MM.1S (cell line): ENCODE data around the gene ADAM19.

ENCODE experiments used
- DNase-seq: peaks from one replicate; pipeline ENCODE4 v3.0.0-alpha.2; 2015
- H2AFZ ChIP-seq: fragments of 300-600 bp; sonication (generic); 2 replicates; pipeline ENCODE4 v1.6.0; 2016; ENCODE audit warnings: antibody characterized with exemption, low read length
- H3F3A ChIP-seq: fragments of 300-600 bp; sonication (generic); 2 replicates; pipeline ENCODE4 v1.6.1; 2016; ENCODE audit warnings: mild to moderate bottlenecking, antibody characterized with exemption, low read length, moderate library complexity, mixed read lengths; ENCODE audit not compliant: insufficient read depth
- H3K27ac ChIP-seq: fragments of 300-600 bp; sonication (generic); 2 replicates; pipeline ENCODE4 v1.5.1; 2016; ENCODE audit warnings: mild to moderate bottlenecking, low read length
- H3K27me3 ChIP-seq: fragments of 300-600 bp; sonication (generic); replicated peaks from 2 replicates; pipeline ENCODE4 v1.6.0; 2016; ENCODE audit warnings: low read length; ENCODE audit not compliant: insufficient read depth
- H3K36me3 ChIP-seq: fragments of 300-600 bp; sonication (generic); replicated peaks from 2 replicates; pipeline ENCODE4 v1.6.1; 2016; ENCODE audit warnings: mild to moderate bottlenecking, low read length, mixed read lengths; ENCODE audit not compliant: insufficient read depth
- H3K4me1 ChIP-seq: fragments of 300-600 bp; sonication (generic); 2 replicates; pipeline ENCODE4 v1.6.1; 2016; ENCODE audit warnings: low read length, mixed read lengths
- H3K4me2 ChIP-seq: fragments of 300-600 bp; sonication (generic); 2 replicates; pipeline ENCODE4 v1.6.0; 2016; ENCODE audit warnings: low read depth, low read length
- H3K4me3 ChIP-seq: fragments of 300-600 bp; sonication (generic); 2 replicates; pipeline ENCODE4 v1.5.1; 2016; ENCODE audit warnings: low read length, mixed read lengths
- H3K79me2 ChIP-seq: fragments of 300-600 bp; sonication (generic); 2 replicates; pipeline ENCODE4 v1.6.1; 2016; ENCODE audit warnings: mixed run types, low read length, mixed read lengths
- H3K9ac ChIP-seq: fragments of 300-600 bp; sonication (generic); 2 replicates; pipeline ENCODE4 v1.6.1; 2016; ENCODE audit warnings: low read length, mixed read lengths
- H3K9me2 ChIP-seq: fragments of 300-600 bp; sonication (generic); replicated peaks from 2 replicates; pipeline ENCODE4 v1.6.1; 2016; ENCODE audit warnings: mild to moderate bottlenecking, low read length, mixed read lengths; ENCODE audit not compliant: insufficient read depth
- H3K9me3 ChIP-seq: fragments of 300-600 bp; sonication (generic); replicated peaks from 2 replicates; pipeline ENCODE4 v1.6.1; 2016; ENCODE audit warnings: mild to moderate bottlenecking, low read length, mixed read lengths; ENCODE audit not compliant: insufficient read depth
- H4K20me1 ChIP-seq: fragments of 300-600 bp; sonication (generic); 2 replicates; pipeline ENCODE4 v1.6.1; 2016; ENCODE audit warnings: mild to moderate bottlenecking, low read length, moderate library complexity, mixed read lengths; ENCODE audit not compliant: insufficient read depth
- EZH2 ChIP-seq: fragments of 300-600 bp; sonication (generic); optimal IDR thresholded peaks from 2 replicates; pipeline ENCODE3; 2017; ENCODE audit warnings: low read depth, mild to moderate bottlenecking, antibody characterized with exemption, low read length, mixed read lengths
- EZH2phosphoT487 ChIP-seq: fragments of 300-600 bp; sonication (generic); IDR thresholded peaks from 2 replicates; pipeline ENCODE4 v1.6.1; 2018; ENCODE audit warnings: antibody characterized with exemption, low read length
- TF ChIP-seq, protein P1 (sequence below): fragments of 300-600 bp; sonication (generic); IDR thresholded peaks from 2 replicates; pipeline ENCODE4 v1.5.1; 2016; ENCODE audit warnings: antibody characterized with exemption, low read length, mixed read lengths

ADAM19 gene

DNA sequence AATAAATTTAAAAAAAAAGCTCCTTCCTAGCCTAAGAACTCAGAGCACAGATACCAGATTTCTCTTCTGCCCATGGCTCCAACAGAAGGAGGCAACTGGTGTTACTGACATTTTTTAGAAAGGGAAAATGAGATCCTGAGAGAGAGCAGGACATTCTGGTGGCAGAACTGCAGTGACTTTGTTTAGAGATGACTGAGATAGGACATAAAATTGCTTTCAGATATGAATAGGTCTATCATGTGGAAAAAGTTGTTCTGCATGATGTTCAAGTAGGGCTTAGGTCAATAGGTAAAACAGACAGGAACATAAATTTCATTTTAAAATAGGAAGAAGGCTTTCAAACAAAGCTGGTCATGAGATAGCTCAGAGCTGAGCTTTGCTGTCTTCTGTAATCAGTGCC lies 66.0 kb downstream of the ADAM19 start:
- no peaks in the 10 kb centered on the region for H3K36me3 ChIP-seq
- H3K79me2 ChIP-seq: no peaks in the 10 kb centered on the region
- H3K4me2 ChIP-seq: no peak overlapping the region
- no peaks in the 10 kb centered on the region for H3K9me3 ChIP-seq
- no peak overlapping the region for H3K27ac ChIP-seq
- H3K4me1 ChIP-seq: no peaks in the 10 kb centered on the region
- no peaks in the 10 kb centered on the region for H3K27me3 ChIP-seq
- H2AFZ ChIP-seq: no peak overlapping the region
- no peaks in the 10 kb centered on the region for H3F3A ChIP-seq
- TF ChIP-seq EZH2 (no peak), EZH2phosphoT487 (no peak)
- TF ChIP-seq, protein P1, sequence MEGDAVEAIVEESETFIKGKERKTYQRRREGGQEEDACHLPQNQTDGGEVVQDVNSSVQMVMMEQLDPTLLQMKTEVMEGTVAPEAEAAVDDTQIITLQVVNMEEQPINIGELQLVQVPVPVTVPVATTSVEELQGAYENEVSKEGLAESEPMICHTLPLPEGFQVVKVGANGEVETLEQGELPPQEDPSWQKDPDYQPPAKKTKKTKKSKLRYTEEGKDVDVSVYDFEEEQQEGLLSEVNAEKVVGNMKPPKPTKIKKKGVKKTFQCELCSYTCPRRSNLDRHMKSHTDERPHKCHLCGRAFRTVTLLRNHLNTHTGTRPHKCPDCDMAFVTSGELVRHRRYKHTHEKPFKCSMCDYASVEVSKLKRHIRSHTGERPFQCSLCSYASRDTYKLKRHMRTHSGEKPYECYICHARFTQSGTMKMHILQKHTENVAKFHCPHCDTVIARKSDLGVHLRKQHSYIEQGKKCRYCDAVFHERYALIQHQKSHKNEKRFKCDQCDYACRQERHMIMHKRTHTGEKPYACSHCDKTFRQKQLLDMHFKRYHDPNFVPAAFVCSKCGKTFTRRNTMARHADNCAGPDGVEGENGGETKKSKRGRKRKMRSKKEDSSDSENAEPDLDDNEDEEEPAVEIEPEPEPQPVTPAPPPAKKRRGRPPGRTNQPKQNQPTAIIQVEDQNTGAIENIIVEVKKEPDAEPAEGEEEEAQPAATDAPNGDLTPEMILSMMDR: no peak
- no peak overlapping the region for H3K9ac ChIP-seq
- no peak for DNase-seq
- H3K4me3 ChIP-seq: no peak overlapping the region
- no peaks in the 10 kb centered on the region for H3K9me2 ChIP-seq
- no peaks in the 10 kb centered on the region for H4K20me1 ChIP-seq

DNA sequence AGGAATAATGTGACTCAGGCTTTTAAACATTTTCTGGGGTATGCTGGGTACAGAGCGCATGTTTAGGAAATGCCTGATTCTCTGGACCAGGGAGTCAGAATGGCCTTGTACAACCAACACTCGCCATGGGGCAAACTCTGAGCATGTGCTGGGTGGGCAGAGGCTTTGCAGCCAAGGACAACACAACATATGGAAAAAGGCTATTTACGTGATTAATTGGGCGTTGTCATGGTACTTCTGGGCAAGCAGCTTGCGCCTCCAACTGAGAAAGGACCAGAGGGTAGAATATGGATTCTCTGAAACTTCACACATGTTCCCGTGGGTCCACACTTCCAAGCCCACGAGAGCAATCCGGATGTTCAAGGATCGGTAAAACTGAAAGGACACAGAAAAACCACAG lies 66.5 kb downstream of the ADAM19 start:
- no peaks in the 10 kb centered on the region for H3K36me3 ChIP-seq
- H3K9me2 ChIP-seq: no peaks in the 10 kb centered on the region
- no peak for DNase-seq
- no peaks in the 10 kb centered on the region for H3K4me1 ChIP-seq
- TF ChIP-seq EZH2phosphoT487: no peak
- TF ChIP-seq EZH2: no peak
- TF ChIP-seq, protein P1: no peak
- H3K27ac ChIP-seq: no peak overlapping the region
- H3K9ac ChIP-seq: no peak overlapping the region
- H3K4me2 ChIP-seq: no peak overlapping the region
- no peaks in the 10 kb centered on the region for H3K9me3 ChIP-seq
- H3K79me2 ChIP-seq: no peaks in the 10 kb centered on the region
- H3F3A ChIP-seq: no peaks in the 10 kb centered on the region
- H3K4me3 ChIP-seq: no peak overlapping the region
- H4K20me1 ChIP-seq: no peaks in the 10 kb centered on the region
- H3K27me3 ChIP-seq: no peaks in the 10 kb centered on the region
- no peak overlapping the region for H2AFZ ChIP-seq

DNA sequence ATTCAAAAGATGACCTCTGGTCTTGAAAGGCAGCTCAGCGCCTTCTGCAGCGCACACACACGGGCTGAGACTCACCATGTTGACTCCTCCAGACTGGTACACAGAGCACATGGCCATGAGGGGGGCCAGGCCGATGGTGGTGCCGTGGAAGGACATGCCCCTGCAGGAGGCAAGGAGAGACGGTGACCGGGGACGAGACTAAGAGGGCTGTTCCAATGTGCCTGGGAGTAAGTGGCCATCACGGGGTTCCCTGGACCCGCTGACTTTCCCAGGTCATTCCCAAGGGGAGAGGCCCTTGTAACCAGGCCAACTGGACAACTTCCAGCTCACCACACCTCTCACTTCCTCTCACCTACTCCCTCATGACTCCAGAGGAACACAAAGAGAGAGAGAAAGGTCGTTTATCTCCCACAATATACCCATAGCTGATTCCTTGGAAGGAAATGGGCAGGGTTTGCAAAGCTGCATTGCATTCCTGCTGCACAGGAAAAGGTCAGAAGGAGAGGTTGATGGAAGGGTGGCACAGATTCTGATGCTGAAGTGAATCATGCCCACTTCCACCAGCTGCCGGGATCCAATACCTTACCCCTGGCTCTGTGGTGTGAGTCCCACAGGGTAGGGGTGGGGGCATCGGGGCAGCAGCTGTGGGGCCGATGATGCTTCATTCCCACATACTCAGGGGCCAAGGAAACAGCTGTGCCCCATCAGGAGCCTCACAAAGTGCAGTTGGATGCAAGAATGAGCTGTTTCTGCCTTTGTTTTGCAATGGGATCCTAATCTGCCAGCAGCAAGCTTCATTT lies 68.4 kb downstream of the ADAM19 start:
- Histone ChIP-seq H3K79me2 (no peaks in the 10 kb centered on the region), H3K9me2 (no peaks in the 10 kb centered on the region), H4K20me1 (no peaks in the 10 kb centered on the region), H3K9ac (no peak overlapping the region), H2AFZ (no peak overlapping the region), H3F3A (no peaks in the 10 kb centered on the region), H3K4me1 (peaks cover 6% of the 10 kb centered on the region), H3K4me3 (no peak overlapping the region), H3K36me3 (no peaks in the 10 kb centered on the region), H3K27me3 (no peaks in the 10 kb centered on the region), H3K9me3 (no peaks in the 10 kb centered on the region), H3K4me2 (no peak overlapping the region), H3K27ac (no peak overlapping the region)
- no peak for DNase-seq
- TF ChIP-seq, protein P1: no peak
- TF ChIP-seq EZH2: no peak
- TF ChIP-seq EZH2phosphoT487: no peak
